ENCODE results near the gene WARS2.

The WARS2 gene

GRCh38 chr1:118982266-118982665 lies 158.2 kb downstream of the WARS2 start:
- no peak for DNase-seq

GRCh38 chr1:118981436-118981835 lies 159.0 kb downstream of the WARS2 start:
- no peak for DNase-seq

Measured in T1000 (cell line).